Measurements from ENCODE around the gene IGF1. TPM values are rescaled to one million over a fixed set of nuclear protein-coding genes. Genes with fewer than 3 reads are reported as not detected.

The IGF1 gene
- total RNA-seq, 4 donors from 2014 or later, result 15.4 to 79.4 (median 45.3) TPM

DNA sequence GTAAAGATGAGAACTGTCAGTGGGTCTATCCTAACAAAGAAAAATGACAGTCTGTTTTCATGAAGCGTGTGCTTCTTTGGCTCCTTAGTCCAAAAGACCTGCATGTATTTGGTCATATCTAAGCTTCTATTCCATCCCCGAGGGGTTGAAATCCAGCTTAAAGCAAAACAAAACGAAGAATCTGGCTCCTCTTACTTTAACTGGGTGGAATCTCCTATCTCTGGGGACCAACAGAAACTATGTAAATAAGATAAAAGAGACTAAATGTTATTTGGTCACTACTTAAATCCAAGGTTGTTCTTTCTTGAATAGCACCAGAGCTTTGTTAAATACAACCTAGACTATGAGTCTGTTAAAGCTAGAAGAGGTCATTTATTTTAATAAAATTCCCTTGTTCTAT lies 9.4 kb downstream of the IGF1 start:
- no peaks in the 10 kb centered on the region for H3K9me3 ChIP-seq
- no peak for TF ChIP-seq POLR2AphosphoS5 (IDR thresholded peaks at IDR 0.05)
- TF ChIP-seq, protein P1, sequence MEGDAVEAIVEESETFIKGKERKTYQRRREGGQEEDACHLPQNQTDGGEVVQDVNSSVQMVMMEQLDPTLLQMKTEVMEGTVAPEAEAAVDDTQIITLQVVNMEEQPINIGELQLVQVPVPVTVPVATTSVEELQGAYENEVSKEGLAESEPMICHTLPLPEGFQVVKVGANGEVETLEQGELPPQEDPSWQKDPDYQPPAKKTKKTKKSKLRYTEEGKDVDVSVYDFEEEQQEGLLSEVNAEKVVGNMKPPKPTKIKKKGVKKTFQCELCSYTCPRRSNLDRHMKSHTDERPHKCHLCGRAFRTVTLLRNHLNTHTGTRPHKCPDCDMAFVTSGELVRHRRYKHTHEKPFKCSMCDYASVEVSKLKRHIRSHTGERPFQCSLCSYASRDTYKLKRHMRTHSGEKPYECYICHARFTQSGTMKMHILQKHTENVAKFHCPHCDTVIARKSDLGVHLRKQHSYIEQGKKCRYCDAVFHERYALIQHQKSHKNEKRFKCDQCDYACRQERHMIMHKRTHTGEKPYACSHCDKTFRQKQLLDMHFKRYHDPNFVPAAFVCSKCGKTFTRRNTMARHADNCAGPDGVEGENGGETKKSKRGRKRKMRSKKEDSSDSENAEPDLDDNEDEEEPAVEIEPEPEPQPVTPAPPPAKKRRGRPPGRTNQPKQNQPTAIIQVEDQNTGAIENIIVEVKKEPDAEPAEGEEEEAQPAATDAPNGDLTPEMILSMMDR (IDR thresholded peaks at IDR 0.05), result no peak
- no peak for TF ChIP-seq EP300 (IDR thresholded peaks at IDR 0.05)
- no peak for TF ChIP-seq POLR2A (IDR thresholded peaks at IDR 0.05; ENCODE audit: low read depth)
- H3K27me3 ChIP-seq, result no peaks in the 10 kb centered on the region
- H3K27ac ChIP-seq (replicated peaks in 1 of 4), result no peak overlapping the region
- H3K4me1 ChIP-seq, result peaks cover 0 to 8% (median 4%) of the 10 kb centered on the region in 4 donors
- DNase-seq (ENCODE audit: extremely low spot score), result no peak
- no peaks in the 10 kb centered on the region for H3K36me3 ChIP-seq
- intact Hi-C loops (cut with DNase I), result no loop called here
- no peak overlapping the region for H3K4me3 ChIP-seq
- WGBS, result 57% methylated on average over 3 of the region's 3 CpGs

DNA sequence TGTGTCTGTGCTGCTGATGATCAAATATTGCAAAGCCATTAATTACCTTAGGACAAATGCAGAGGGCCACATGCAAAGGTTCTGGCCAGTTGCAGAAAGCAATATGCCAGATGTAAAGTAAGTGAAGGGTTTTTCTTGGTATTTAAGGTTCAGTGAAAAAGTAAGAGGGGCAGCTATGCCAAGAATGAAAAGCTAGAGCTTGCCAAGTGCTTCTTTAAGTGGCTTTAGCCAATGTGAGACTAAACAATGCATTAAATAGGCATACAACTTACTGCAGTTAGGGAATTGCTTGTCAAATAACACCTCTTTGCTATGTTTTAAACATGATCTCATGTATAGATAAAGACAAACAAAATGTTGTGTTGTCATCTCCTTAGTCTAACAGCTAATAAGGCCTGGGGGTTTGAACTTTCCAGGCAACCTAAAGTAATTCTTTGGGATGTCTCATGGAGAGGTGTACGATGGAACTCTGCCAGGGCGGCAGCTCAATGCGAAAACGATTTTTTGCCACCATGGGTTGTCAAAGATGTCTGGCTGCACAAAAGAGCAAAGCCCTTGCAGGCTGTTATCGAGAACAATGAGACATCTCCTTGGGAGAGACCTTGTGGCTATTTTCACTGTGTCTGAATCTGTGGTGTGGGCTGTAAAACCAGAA lies 12.0 kb downstream of the IGF1 start:
- Histone ChIP-seq H3K9me3 (no peaks in the 10 kb centered on the region), H3K27me3 (no peaks in the 10 kb centered on the region), H3K4me3 (no peak overlapping the region), H3K4me1 (peaks cover 0 to 8% (median 4%) of the 10 kb centered on the region in 4 donors), H3K27ac (replicated peaks in 1 of 4) (no peak overlapping the region), H3K36me3 (no peaks in the 10 kb centered on the region)
- intact Hi-C loops (cut with DNase I), result no loop called here
- no peak for TF ChIP-seq POLR2AphosphoS5 (IDR thresholded peaks at IDR 0.05)
- no peak for TF ChIP-seq POLR2A (IDR thresholded peaks at IDR 0.05; ENCODE audit: low read depth)
- TF ChIP-seq, protein P1 (IDR thresholded peaks at IDR 0.05), result no peak
- TF ChIP-seq EP300 (IDR thresholded peaks at IDR 0.05), result no peak
- DNase-seq (ENCODE audit: extremely low spot score), result no peak
- WGBS, result 72% methylated on average over 5 of the region's 5 CpGs

DNA sequence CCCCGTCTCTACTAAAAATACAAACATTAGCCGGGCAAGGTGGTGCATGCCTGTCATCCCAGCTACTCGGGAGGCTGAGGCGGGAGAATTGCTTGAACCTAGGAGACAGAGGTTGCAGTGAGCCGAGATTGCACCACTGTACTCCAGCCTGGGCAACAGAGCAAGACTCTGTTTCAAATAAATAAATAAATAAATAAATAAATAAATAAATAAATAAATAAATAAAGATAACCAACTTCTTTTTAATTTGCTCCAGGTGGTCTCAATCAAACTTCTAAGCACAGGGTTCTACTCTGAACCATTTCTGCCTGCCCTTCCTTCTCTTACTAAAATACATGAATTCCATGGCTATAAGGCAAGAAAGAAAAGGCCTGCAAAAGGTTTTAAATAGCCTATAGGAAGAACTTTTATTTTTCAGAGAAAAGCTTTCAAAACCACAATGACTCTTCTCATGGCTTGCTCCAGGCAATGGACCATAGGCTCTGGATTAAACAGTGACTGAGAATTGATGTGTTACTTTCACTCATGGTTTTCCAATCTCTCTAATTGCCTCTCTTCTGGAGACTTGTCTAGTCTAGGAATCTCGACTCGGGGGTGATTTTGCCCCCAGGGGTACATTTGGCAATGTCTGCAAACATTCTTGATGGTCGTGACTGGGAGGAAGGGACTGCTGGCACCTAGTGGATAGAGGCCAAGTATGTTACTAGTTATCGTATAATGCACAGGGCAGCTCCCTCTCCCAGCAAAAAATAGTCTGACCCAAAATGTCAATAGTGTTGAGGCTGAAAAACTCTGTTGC lies 14.4 kb downstream of the IGF1 start:
- TF ChIP-seq, protein P1 (IDR thresholded peaks at IDR 0.05), result no peak
- no peak for TF ChIP-seq POLR2A (IDR thresholded peaks at IDR 0.05; ENCODE audit: low read depth)
- TF ChIP-seq EP300 (IDR thresholded peaks at IDR 0.05), result no peak
- no peak for TF ChIP-seq POLR2AphosphoS5 (IDR thresholded peaks at IDR 0.05)
- WGBS, result 82% methylated on average over 9 of the region's 9 CpGs
- no peak overlapping the region for H3K4me3 ChIP-seq
- no peak for DNase-seq (ENCODE audit: extremely low spot score)
- H3K4me1 ChIP-seq, result peaks cover 0 to 8% (median 5%) of the 10 kb centered on the region in 4 donors
- H3K27me3 ChIP-seq, result no peaks in the 10 kb centered on the region
- no peaks in the 10 kb centered on the region for H3K9me3 ChIP-seq
- H3K27ac ChIP-seq (replicated peaks in 1 of 4), result no peak overlapping the region
- intact Hi-C loops (cut with DNase I), result no loop called here
- H3K36me3 ChIP-seq, result no peaks in the 10 kb centered on the region

DNA sequence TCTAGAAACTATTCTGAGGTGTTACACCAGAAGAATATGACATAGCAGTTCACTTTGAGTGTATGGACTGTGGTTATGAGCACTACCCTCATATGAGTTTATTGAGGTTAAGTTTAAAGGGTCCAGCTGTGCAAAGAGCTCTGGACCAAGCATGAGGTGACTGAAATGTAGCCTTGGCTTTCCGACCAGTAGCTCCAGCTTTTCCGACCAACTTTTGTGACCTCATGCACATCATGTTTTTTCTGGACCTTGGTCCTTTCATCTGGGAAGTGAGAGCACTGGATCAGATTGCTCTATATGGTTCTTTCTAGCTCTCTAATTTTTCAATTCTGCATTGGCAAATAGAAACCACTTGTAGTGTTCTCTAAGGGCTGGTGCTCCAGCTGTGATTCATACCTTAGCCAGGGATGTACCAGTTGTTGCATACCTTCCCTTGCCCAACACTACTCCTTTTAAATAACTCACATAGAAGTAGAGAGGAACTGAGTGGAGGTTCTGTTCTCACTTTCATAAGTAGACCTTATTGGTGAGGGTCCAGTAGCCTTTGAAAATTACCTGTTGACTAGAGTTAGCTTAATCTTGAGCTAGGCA lies 16.6 kb downstream of the IGF1 start:
- intact Hi-C loops (cut with DNase I), result no loop called here
- peak overlapping the region in 1 of 4 donors; percentile 3 for H3K27ac ChIP-seq (replicated peaks in 1 of 4)
- no peaks in the 10 kb centered on the region for H3K27me3 ChIP-seq
- H3K4me1 ChIP-seq, result peaks cover 0 to 8% (median 5%) of the 10 kb centered on the region in 4 donors
- H3K9me3 ChIP-seq, result no peaks in the 10 kb centered on the region
- no peak for DNase-seq (ENCODE audit: extremely low spot score)
- no peak for TF ChIP-seq POLR2AphosphoS5 (IDR thresholded peaks at IDR 0.05)
- TF ChIP-seq EP300 (IDR thresholded peaks at IDR 0.05), result no peak
- no peak for TF ChIP-seq POLR2A (IDR thresholded peaks at IDR 0.05; ENCODE audit: low read depth)
- TF ChIP-seq, protein P1 (IDR thresholded peaks at IDR 0.05), result no peak
- WGBS, result 97% methylated on average over 2 of the region's 2 CpGs
- H3K4me3 ChIP-seq, result no peak overlapping the region
- no peaks in the 10 kb centered on the region for H3K36me3 ChIP-seq
